ENCODE measurements around the gene ZBTB3. TPM values are rescaled to one million over a fixed set of nuclear protein-coding genes. Genes with fewer than 3 reads are reported as not detected.
"Not testable (repeated sequence)": the region's sequence is repeated elsewhere in the genome, so short reads cannot be mapped to it uniquely, and the experiment has no call there.

ZBTB3 gene
- total RNA-seq, 4 donors from 2014 or later: 10.1 to 17.1 (median 14.8) TPM

DNA sequence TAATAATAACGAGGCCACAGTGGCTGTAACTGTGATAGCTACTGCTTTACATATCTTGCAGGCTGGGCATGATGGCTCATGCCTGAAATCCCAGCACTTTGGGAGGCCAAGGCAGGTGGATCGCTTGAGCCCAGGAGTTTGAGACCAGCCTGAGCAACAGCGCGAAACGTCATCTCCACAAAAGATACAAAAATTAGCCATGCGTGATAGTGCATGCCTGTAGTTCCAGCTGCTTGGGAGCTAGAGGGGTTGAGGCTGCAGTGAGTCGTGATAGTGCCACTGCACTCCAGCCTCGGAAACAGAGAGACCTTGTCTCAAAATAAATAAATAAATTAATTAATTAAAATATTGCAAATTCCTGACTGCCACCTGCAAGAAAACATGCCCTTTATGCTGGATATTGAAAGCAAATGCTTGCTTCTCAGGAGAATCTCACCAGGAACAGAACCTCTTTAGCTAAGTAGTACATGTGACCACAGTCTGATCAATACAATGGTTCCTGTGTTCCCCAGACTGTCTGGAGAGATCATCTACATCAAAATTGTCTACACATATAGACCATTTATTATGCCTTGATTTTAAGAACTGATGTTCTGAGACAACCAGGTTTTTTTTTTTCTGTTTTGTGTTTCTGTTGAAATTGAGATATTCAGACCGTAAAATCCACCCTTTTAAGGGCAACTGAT, 6.3 kb downstream of the ZBTB3 start:
- DNase-seq: peak; percentile 63 to 74
- Histone ChIP-seq H3K4me3 (replicated peaks in 1 of 3) (no peak overlapping the region), H3K9me3 (no peaks in the 10 kb centered on the region), H3K36me3 (peaks cover 7 to 8% of the 10 kb centered on the region in 2 donors), H3K27ac (peak overlapping the region; percentile 57 to 66 (median 65)), H3K4me1 (peaks cover 3 to 17% of the 10 kb centered on the region in 2 donors), H3K27me3 (no peaks in the 10 kb centered on the region)
- intact Hi-C loops (cut with DNase I): no loop called here
- no peak for TF ChIP-seq POLR2A (IDR thresholded peaks at IDR 0.05)
- TF ChIP-seq, protein P1, sequence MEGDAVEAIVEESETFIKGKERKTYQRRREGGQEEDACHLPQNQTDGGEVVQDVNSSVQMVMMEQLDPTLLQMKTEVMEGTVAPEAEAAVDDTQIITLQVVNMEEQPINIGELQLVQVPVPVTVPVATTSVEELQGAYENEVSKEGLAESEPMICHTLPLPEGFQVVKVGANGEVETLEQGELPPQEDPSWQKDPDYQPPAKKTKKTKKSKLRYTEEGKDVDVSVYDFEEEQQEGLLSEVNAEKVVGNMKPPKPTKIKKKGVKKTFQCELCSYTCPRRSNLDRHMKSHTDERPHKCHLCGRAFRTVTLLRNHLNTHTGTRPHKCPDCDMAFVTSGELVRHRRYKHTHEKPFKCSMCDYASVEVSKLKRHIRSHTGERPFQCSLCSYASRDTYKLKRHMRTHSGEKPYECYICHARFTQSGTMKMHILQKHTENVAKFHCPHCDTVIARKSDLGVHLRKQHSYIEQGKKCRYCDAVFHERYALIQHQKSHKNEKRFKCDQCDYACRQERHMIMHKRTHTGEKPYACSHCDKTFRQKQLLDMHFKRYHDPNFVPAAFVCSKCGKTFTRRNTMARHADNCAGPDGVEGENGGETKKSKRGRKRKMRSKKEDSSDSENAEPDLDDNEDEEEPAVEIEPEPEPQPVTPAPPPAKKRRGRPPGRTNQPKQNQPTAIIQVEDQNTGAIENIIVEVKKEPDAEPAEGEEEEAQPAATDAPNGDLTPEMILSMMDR (IDR thresholded peaks at IDR 0.05): no peak
- WGBS, 2 donors: 49 to 52% methylated on average over 9 of the region's 9 CpGs

DNA sequence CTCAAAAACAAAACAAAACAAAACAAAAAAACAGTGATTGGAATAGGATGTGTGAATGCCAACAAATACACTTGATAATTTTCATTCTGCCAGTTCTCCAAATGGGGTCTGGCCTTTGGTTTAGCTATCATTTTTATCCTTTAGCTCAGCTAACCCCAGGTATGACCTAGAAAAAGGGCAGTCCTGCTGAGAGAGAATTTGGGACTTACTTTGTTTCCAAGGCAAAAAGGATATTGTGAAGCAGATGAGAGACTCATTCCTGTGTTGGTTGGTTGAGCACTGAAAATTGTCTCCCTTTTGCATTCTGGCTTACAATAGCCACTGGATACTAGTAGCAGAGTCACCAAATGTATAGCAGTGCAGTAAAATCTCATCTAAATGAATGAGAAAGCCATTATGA, 16.8 kb downstream of the ZBTB3 start:
- DNase-seq: no peak
- Histone ChIP-seq H3K4me1 (no peaks in the 10 kb centered on the region), H3K36me3 (peaks cover 25 to 53% of the 10 kb centered on the region in 2 donors), H3K4me3 (replicated peaks in 1 of 3) (no peak overlapping the region), H3K9me3 (no peaks in the 10 kb centered on the region), H3K27ac (no peak overlapping the region), H3K27me3 (no peaks in the 10 kb centered on the region)
- TF ChIP-seq, protein P1 (IDR thresholded peaks at IDR 0.05): no peak
- no peak for TF ChIP-seq POLR2A (IDR thresholded peaks at IDR 0.05)
- intact Hi-C loops (cut with DNase I): no loop called here

DNA sequence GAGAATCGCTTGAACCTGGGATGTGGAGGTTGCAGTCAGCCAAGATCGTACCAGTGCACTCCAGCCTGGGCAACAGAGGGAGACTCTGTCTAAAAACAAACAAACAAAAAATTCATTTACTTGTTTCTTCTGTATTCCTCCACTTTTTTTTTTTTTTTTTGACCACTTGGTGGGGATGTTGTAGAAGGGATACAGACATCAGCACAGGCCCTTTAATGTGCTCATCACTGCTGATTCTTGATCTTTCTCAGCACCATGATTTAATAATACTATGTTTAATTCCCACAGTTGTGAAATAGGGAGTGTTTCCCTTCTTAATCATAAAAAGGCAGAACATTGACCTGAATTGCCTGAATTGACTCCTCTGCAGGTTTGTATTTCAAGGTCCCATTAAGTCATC, 21.1 kb downstream of the ZBTB3 start:
- Histone ChIP-seq H3K4me3 (replicated peaks in 1 of 3) (no peak overlapping the region), H3K4me1 (peaks cover 8 to 20% of the 10 kb centered on the region in 2 donors), H3K27me3 (no peaks in the 10 kb centered on the region), H3K9me3 (no peaks in the 10 kb centered on the region), H3K27ac (no peak overlapping the region), H3K36me3 (peaks cover 7 to 35% of the 10 kb centered on the region in 2 donors)
- intact Hi-C loops (cut with DNase I): no loop called here
- TF ChIP-seq, protein P1 (IDR thresholded peaks at IDR 0.05): peak in 1 of 6 experiments; percentile 6
- no peak for TF ChIP-seq POLR2A (IDR thresholded peaks at IDR 0.05)
- WGBS, 2 donors: 85 to 90% methylated on average over 2 of the region's 2 CpGs
- DNase-seq: no peak

DNA sequence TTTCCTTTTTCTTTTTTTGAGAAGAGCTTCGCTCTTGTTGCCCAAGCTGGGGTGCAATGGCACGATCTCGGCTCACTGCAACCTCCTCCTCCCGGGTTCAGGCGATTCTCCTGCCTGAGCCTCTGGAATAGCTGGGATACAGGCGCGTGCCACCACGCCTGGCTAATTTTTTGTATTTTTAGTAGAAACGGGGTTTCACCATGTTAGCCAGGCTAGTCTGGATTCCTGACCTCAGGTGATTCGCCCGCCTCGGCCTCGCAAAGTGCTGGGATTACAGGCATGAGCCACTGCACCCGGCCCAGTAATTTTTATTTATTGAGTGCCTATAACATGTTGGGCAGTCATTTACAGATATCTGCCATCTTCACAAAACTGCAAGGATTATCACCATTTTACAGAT, 23.9 kb downstream of the ZBTB3 start:
- Histone ChIP-seq H3K36me3 (peaks cover under 1 to 19% of the 10 kb centered on the region in 2 donors), H3K4me1 (peaks cover 14 to 24% of the 10 kb centered on the region in 2 donors)
- H3K4me3 ChIP-seq (replicated peaks in 1 of 3); DNase-seq; H3K9me3 ChIP-seq; H3K27ac ChIP-seq; H3K27me3 ChIP-seq; intact Hi-C loops (cut with DNase I): not testable (repeated sequence)
- WGBS, 2 donors: 85 to 86% methylated on average over 14 of the region's 14 CpGs

DNA sequence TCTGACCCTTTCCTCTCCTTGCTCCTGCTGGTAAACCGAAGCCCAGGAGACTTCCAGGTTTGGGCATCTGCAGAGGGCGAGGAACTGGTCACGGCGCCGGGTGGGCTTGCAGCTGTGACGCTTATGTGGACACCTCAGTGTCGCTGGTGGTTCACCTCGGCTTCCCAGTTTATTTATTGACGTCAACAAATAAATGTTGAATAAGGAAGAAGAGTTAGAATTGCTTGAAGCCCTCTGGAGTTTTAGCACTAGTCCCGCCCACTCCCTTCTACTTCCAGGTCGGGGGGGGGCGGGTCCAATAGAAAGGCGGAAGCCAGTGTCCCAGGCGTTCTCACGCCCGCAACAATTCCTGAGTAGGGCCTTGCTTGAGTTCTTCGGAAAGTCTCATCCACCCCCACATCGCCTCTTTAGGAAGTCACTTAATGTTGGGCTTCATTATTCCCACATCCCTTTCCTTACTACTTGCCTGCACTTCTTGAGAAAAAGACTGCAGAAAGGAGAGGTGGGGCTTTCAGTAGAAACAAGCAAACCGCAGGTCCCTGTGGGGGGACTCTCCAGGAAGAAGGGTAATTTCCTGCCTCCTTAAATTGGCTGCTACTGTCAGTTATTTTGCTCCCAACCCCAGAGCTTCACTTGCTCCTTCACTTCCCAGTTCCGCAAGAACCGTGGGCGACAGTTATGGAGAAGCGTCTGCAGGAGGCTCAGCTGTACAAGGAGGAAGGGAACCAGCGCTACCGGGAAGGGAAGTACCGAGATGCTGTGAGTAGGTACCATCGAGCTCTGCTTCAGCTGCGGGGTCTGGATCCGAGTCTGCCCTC, 25.6 kb downstream of the ZBTB3 start, which contains the start of gene TTC9C:
TTC9C (plus strand) TSS at position 316 of the 818 bp plus-strand sequence; CDS start at position 679, 363 bp downstream.
- H3K36me3 ChIP-seq: peaks cover 5 to 7% of the 10 kb centered on the region in 2 donors
- DNase-seq: peak; percentile 89 to 90
- peak within 1 kb of the TSS; percentile 78 to 95 (median 95) for H3K27ac ChIP-seq
- no peaks in the 10 kb centered on the region for H3K27me3 ChIP-seq
- intact Hi-C loops (cut with DNase I): no loop called here
- H3K9me3 ChIP-seq: no peaks in the 10 kb centered on the region
- 1% methylated on average over 29 of the region's 29 CpGs for WGBS, 2 donors
- H3K4me1 ChIP-seq: peaks cover 20 to 38% of the 10 kb centered on the region in 2 donors
- peak; percentile 43 to 76 for TF ChIP-seq POLR2A (IDR thresholded peaks at IDR 0.05)
- TF ChIP-seq, protein P1 (IDR thresholded peaks at IDR 0.05): no peak
- H3K4me3 ChIP-seq (replicated peaks in 1 of 3): peak within 1 kb of the TSS; percentile 80 to 96 (median 80)
